ENCODE measurements around the gene DPCD.
"Not testable (repeated sequence)": the region's sequence is repeated elsewhere in the genome, so short reads cannot be mapped to it uniquely, and the experiment has no call there.

DPCD gene

DNA sequence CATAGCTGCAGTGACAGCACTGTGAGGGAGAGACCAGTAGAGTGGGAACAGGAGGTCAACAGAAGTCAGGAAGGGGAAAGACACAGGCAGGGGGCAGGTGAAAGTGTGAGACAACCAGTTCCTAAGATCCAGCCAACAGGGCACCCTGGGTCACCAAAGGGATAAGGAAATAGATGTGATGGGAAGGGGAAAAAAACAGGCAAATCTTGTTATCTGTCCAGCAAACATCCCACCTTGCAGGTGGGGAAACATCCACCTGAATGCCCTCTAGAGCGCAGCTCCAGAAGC is 42.5 kb downstream of the DPCD start:
- H3K9ac ChIP-seq (ENCODE audit: low read length): no peak overlapping the region
- no peak overlapping the region for H3K27ac ChIP-seq (ENCODE audit: low read depth, low read length)
- no peaks in the 10 kb centered on the region for H3K27me3 ChIP-seq (ENCODE audit: control insufficient read depth, insufficient read depth, low read length)
- H3K9me3 ChIP-seq (ENCODE audit: control insufficient read depth, insufficient read depth, low read depth, low read length): 0 out of 2 replicates have a peak, but pooled peaks cover 7% of the 10 kb centered on the region
- no peaks in the 10 kb centered on the region for H3K4me1 ChIP-seq (ENCODE audit: control insufficient read depth, insufficient read depth, low read length)
- H3K4me3 ChIP-seq (ENCODE audit: low read depth, low read length): no peak overlapping the region
- 0 out of 2 replicates have a peak, but pooled peaks cover 2% of the 10 kb centered on the region for H3K36me3 ChIP-seq (ENCODE audit: control insufficient read depth, insufficient read depth, low read length)

DNA sequence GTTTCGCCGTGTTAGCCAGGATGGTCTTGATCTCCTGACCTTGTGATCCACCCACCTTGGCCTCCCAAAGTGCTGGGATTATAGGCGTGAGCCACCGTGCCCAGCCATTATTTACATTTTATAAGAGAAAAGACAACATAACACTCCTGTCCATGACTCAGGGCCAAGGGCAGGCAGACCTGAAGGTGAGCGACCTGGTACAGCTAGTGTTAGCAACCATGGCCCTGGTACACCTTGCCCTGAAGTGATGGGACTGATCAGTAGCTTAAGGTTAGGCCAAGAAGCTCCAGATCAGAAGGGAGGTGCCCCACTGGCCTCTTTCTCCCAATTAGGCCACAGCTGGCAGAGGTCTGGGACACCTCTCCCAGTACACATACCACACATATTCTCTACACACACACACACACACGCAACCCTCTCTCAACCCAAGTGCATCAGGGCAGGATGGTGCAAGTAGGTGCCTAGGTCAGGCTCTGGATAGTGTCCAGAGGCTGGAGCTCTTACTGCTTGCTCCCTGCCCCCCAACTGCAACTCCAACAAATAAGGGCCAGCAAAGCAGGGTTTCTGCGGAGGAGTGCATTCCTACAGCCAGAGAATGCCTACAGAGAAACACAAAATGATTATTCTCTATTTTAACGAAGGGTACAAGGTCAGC is 43.8 kb downstream of the DPCD start:
- Histone ChIP-seq H3K9ac (ENCODE audit: low read length) (no peak overlapping the region), H3K9me3 (ENCODE audit: control insufficient read depth, insufficient read depth, low read depth, low read length) (0 out of 2 replicates have a peak, but pooled peaks cover 8% of the 10 kb centered on the region), H3K27me3 (ENCODE audit: control insufficient read depth, insufficient read depth, low read length) (no peaks in the 10 kb centered on the region), H3K4me1 (ENCODE audit: control insufficient read depth, insufficient read depth, low read length) (no peaks in the 10 kb centered on the region), H3K27ac (ENCODE audit: low read depth, low read length) (no peak overlapping the region), H3K4me3 (ENCODE audit: low read depth, low read length) (no peak overlapping the region), H3K36me3 (ENCODE audit: control insufficient read depth, insufficient read depth, low read length) (0 out of 2 replicates have a peak, but pooled peaks cover 2% of the 10 kb centered on the region)

DNA sequence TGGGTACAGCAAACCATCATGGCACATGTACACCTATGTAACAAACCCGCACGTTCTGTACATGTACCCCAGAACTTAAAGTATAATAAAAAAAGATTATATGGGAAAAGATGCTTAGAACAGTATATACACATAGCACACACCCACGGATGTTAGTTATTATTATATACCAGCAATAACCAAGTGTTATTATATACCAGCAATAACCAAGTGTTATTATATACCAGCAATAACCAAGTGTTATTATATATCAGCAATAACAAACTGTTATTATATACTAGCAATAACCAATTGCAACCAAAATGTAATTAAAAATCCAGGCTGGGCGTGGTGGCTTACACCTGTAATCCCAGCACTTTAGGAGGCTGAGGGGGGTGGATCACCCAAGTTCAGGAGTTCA is 45.4 kb downstream of the DPCD start:
- H3K27me3 ChIP-seq (ENCODE audit: control insufficient read depth, insufficient read depth, low read length); H3K9me3 ChIP-seq (ENCODE audit: control insufficient read depth, insufficient read depth, low read depth, low read length): not testable (repeated sequence)

DNA sequence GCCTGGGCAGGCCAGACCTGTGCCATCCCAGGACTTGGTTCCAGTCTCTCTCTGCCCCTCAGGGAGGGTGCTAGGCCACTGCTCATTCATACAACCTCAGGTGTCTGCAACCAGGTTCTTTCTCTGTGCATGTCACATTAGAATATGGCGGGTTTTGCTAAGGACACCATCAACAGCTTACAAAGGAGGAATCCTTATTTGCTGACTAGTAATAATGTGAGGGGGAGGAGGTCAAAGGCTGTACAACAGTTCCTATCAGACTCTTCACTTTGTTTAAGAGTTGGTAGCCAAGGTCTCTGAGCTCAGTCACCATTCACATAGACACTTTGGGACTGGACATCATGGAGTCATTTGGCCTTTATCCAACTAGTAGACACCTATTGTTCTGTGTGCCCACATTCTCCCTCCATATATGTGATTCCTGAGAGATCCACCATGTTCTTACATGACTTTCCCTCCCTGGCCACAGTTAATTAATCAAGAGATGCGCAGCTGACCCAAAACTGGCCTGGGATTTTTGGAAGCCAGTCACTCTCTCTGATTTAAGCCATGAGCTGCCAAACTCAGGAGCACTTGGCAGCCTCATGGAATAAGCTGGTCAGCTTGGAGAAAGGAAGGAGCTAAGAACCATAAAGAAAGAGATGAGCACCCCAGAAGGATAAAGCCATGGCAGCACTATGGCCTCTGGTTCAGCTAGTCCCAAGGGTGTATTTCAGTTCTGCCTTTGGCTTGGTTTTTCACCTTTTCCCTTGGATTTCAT is 51.2 kb downstream of the DPCD start:
- H3K27ac ChIP-seq (ENCODE audit: low read depth, low read length): no peak overlapping the region
- H3K27me3 ChIP-seq (ENCODE audit: control insufficient read depth, insufficient read depth, low read length): no peaks in the 10 kb centered on the region
- H3K9me3 ChIP-seq (ENCODE audit: control insufficient read depth, insufficient read depth, low read depth, low read length): 0 out of 2 replicates have a peak, but pooled peaks cover 8% of the 10 kb centered on the region
- no peak overlapping the region for H3K9ac ChIP-seq (ENCODE audit: low read length)
- H3K4me1 ChIP-seq (ENCODE audit: control insufficient read depth, insufficient read depth, low read length): peaks cover 20% of the 10 kb centered on the region
- peaks cover 8% of the 10 kb centered on the region for H3K36me3 ChIP-seq (ENCODE audit: control insufficient read depth, insufficient read depth, low read length)
- H3K4me3 ChIP-seq (ENCODE audit: low read depth, low read length): no peak overlapping the region

More for the DNA sequence above, 45.4 kb downstream of the DPCD start:
- H3K27ac ChIP-seq (ENCODE audit: low read depth, low read length); H3K4me3 ChIP-seq (ENCODE audit: low read depth, low read length); H3K9ac ChIP-seq (ENCODE audit: low read length); H3K36me3 ChIP-seq (ENCODE audit: control insufficient read depth, insufficient read depth, low read length); H3K4me1 ChIP-seq (ENCODE audit: control insufficient read depth, insufficient read depth, low read length): not testable (repeated sequence)

DNA sequence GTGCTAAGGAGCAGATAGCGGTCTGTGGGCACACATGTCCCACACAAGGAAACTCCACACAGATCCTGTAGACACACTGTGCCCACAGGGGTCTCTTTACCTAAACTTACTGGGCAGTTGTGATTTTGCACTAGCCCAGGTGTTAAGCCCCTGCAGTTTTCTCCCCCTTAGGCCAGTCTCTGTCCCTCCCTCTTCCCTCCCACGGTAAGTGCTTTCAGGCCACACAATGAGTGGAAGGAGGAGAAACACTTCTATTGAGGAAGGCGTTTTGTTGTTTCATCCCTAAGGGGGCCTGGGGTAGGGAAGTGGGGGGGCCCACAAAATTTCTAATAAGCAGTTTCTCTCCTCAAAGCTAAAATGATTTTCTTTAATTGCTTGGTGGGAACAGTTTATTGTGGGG is 55.4 kb downstream of the DPCD start:
- H3K27me3 ChIP-seq (ENCODE audit: control insufficient read depth, insufficient read depth, low read length): no peaks in the 10 kb centered on the region
- H3K4me1 ChIP-seq (ENCODE audit: control insufficient read depth, insufficient read depth, low read length): peaks cover 36% of the 10 kb centered on the region
- H3K27ac ChIP-seq (ENCODE audit: low read depth, low read length): peak overlapping the region; percentile 53; the same call in 1 of the 2 replicates
- peak overlapping the region; percentile 56 for H3K9ac ChIP-seq (ENCODE audit: low read length)
- H3K9me3 ChIP-seq (ENCODE audit: control insufficient read depth, insufficient read depth, low read depth, low read length): no peaks in the 10 kb centered on the region
- H3K4me3 ChIP-seq (ENCODE audit: low read depth, low read length): 0 out of 2 replicates have a peak overlapping the region, but pooled peaks have one; percentile 1
- H3K36me3 ChIP-seq (ENCODE audit: control insufficient read depth, insufficient read depth, low read length): no peaks in the 10 kb centered on the region

DNA sequence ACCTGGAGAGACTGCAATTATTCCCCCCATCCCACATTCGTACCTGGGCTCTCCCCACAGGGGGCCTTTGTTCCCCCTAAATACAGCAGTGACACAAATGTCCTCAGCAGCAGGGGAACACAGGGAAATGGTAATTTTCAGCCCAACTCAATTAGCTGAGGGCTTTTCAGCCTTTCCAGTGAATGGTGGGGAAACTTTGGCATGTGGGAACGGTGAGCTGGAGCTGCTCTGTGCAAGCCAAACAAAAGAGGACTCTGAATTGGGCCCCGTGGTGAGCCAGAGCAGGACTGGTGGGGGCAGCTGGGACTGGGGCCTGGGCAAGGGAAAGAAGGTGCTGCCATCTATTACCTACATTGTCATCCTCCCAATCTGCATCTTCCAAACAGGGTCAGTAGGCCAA is 55.9 kb downstream of the DPCD start:
- H3K27ac ChIP-seq (ENCODE audit: low read depth, low read length): peak overlapping the region; percentile 53
- H3K4me3 ChIP-seq (ENCODE audit: low read depth, low read length): no peak overlapping the region
- H3K9ac ChIP-seq (ENCODE audit: low read length): peak overlapping the region; percentile 56
- peaks cover 36% of the 10 kb centered on the region for H3K4me1 ChIP-seq (ENCODE audit: control insufficient read depth, insufficient read depth, low read length)
- no peaks in the 10 kb centered on the region for H3K27me3 ChIP-seq (ENCODE audit: control insufficient read depth, insufficient read depth, low read length)
- no peaks in the 10 kb centered on the region for H3K9me3 ChIP-seq (ENCODE audit: control insufficient read depth, insufficient read depth, low read depth, low read length)
- no peaks in the 10 kb centered on the region for H3K36me3 ChIP-seq (ENCODE audit: control insufficient read depth, insufficient read depth, low read length)

GRCh38 chr10:101645659-101646058 is 57.5 kb downstream of the DPCD start:
- Histone ChIP-seq H3K4me3 (ENCODE audit: low read depth, low read length) (no peak overlapping the region), H3K4me1 (ENCODE audit: control insufficient read depth, insufficient read depth, low read length) (peaks cover 36% of the 10 kb centered on the region), H3K9me3 (ENCODE audit: control insufficient read depth, insufficient read depth, low read depth, low read length) (no peaks in the 10 kb centered on the region), H3K27me3 (ENCODE audit: control insufficient read depth, insufficient read depth, low read length) (no peaks in the 10 kb centered on the region), H3K36me3 (ENCODE audit: control insufficient read depth, insufficient read depth, low read length) (no peaks in the 10 kb centered on the region; the same call in 1 of the 2 replicates), H3K9ac (ENCODE audit: low read length) (no peak overlapping the region), H3K27ac (ENCODE audit: low read depth, low read length) (no peak overlapping the region)

DNA sequence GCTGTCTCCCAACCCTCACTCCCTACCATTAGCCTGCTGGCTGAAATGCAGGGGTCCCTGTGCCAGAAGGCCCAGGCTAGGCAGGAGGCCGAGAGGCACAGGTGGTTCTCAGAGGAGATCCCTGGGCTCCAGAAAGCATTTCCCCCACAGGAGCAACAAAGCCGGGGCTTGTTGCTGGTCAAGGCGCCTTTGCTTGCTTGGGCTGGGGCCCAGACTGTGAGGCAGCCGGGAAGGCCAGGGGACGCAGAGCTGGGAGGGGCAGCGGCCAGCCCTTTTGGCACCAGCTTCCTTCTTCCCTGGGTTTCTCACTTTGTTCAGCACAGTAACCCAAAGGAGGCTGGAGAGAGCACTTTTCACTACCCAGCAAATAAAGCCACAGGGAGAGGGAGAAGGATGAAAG is 58.2 kb downstream of the DPCD start:
- no peak overlapping the region for H3K27ac ChIP-seq (ENCODE audit: low read depth, low read length)
- no peaks in the 10 kb centered on the region; the same call in 1 of the 2 replicates for H3K36me3 ChIP-seq (ENCODE audit: control insufficient read depth, insufficient read depth, low read length)
- no peak overlapping the region for H3K9ac ChIP-seq (ENCODE audit: low read length)
- H3K9me3 ChIP-seq (ENCODE audit: control insufficient read depth, insufficient read depth, low read depth, low read length): no peaks in the 10 kb centered on the region
- H3K4me1 ChIP-seq (ENCODE audit: control insufficient read depth, insufficient read depth, low read length): peaks cover 38% of the 10 kb centered on the region
- no peaks in the 10 kb centered on the region for H3K27me3 ChIP-seq (ENCODE audit: control insufficient read depth, insufficient read depth, low read length)
- no peak overlapping the region for H3K4me3 ChIP-seq (ENCODE audit: low read depth, low read length)

- Histone ChIP-seq H3K27ac (ENCODE audit: low read depth, low read length) (no peak overlapping the region), H3K36me3 (ENCODE audit: control insufficient read depth, insufficient read depth, low read length) (no peaks in the 10 kb centered on the region; the same call in 1 of the 2 replicates), H3K4me1 (ENCODE audit: control insufficient read depth, insufficient read depth, low read length) (peaks cover 47% of the 10 kb centered on the region), H3K9me3 (ENCODE audit: control insufficient read depth, insufficient read depth, low read depth, low read length) (no peaks in the 10 kb centered on the region), H3K4me3 (ENCODE audit: low read depth, low read length) (no peak overlapping the region), H3K27me3 (ENCODE audit: control insufficient read depth, insufficient read depth, low read length) (no peaks in the 10 kb centered on the region), H3K9ac (ENCODE audit: low read length) (no peak overlapping the region)
These were observed 59.1 kb downstream of the DPCD start for GRCh38 chr10:101647255-101647654.

DNA sequence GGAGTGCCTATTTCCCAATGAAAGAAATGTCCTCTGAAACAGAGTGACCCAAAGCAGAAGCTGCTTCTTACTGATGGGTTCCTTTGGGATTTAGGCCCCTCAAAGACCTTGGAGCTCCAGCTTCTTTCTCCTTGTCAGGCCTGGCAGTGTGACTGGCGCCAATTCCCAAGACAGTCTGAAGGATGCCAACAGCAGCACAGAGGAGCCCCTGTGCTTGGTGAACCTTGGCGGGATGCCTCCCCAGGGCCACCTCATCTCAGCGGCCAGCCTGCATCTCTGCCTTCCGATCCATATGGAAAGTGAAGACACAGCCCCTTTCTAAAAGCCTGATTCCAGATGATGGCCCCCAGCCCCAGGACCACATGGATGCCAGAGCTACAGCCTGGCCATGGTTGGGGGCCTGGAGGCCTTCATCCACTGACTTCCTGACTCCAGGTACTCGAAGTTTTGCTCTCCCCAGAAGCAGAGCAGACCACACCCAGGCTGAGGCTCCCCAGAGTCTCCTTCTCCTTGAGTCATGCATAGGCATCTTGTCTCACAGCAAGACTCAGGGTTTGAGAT is 61.5 kb downstream of the DPCD start:
- Histone ChIP-seq H3K4me1 (ENCODE audit: control insufficient read depth, insufficient read depth, low read length) (peaks cover 24% of the 10 kb centered on the region), H3K4me3 (ENCODE audit: low read depth, low read length) (no peak overlapping the region), H3K9me3 (ENCODE audit: control insufficient read depth, insufficient read depth, low read depth, low read length) (no peaks in the 10 kb centered on the region), H3K27ac (ENCODE audit: low read depth, low read length) (no peak overlapping the region), H3K9ac (ENCODE audit: low read length) (no peak overlapping the region), H3K27me3 (ENCODE audit: control insufficient read depth, insufficient read depth, low read length) (no peaks in the 10 kb centered on the region), H3K36me3 (ENCODE audit: control insufficient read depth, insufficient read depth, low read length) (no peaks in the 10 kb centered on the region; the same call in 1 of the 2 replicates)

DNA sequence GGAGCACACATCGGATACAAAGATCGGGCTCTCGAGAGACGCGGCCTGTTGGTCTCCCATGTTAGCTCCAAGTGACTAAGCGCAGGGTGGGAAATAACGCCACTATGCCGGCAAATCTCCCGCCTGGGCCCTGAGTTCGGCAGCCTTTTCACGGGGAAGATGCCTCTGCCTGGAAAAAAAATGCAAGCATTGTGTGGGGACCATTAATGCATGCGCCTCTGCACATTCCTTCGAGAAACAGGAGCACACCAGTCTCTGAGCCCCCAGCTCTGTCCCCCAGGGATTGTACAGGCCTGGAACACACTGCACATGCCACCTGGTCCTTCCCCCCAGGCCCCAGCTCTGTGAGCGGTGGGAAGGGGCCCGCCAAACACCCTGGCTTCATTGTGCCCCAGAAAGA is 62.7 kb downstream of the DPCD start:
- no peaks in the 10 kb centered on the region for H3K9me3 ChIP-seq (ENCODE audit: control insufficient read depth, insufficient read depth, low read depth, low read length)
- no peak overlapping the region for H3K9ac ChIP-seq (ENCODE audit: low read length)
- no peak overlapping the region for H3K4me3 ChIP-seq (ENCODE audit: low read depth, low read length)
- no peak overlapping the region for H3K27ac ChIP-seq (ENCODE audit: low read depth, low read length)
- no peaks in the 10 kb centered on the region for H3K27me3 ChIP-seq (ENCODE audit: control insufficient read depth, insufficient read depth, low read length)
- peaks cover 5% of the 10 kb centered on the region; the same call in 1 of the 2 replicates for H3K36me3 ChIP-seq (ENCODE audit: control insufficient read depth, insufficient read depth, low read length)
- peaks cover 12% of the 10 kb centered on the region for H3K4me1 ChIP-seq (ENCODE audit: control insufficient read depth, insufficient read depth, low read length)
